ENCODE results near the gene PRR9.

Gene PRR9

DNA sequence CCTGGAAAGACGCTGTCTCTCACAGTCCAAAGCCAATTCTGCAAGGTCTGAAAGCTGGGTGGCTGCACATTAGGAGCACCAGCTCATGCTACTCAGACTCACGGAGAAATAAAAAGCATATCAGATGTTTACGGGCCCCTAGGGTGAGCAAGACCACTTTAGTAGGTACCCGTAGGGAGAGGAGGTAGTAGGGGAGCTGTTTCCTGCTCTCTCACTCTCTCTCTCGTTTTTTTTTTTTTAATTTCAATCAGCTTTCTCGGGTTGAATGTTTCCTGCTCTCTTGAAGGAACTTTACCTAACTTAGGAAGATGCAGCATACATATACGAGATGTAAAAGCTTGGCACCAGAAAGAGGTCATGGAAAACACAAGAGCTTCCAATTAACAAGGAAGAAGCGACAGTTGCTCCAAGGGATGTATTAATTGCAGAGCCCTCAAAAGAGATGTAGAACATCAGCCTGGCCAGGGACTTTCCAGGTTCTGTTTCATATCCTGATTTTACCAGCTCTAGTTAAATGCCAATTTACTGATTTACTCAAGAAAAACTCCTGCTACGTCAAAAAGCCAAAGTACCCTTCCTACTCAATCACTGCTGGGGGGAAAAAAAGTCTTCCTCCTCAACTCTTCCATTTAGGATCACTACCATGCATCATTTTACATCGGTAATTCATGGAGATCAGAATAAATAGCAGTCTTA, 45.2 kb downstream of the PRR9 start:
- DNase-seq (ENCODE audit: low read depth in 2 of 3, low spot score in 2 of 3), result no peak

DNA sequence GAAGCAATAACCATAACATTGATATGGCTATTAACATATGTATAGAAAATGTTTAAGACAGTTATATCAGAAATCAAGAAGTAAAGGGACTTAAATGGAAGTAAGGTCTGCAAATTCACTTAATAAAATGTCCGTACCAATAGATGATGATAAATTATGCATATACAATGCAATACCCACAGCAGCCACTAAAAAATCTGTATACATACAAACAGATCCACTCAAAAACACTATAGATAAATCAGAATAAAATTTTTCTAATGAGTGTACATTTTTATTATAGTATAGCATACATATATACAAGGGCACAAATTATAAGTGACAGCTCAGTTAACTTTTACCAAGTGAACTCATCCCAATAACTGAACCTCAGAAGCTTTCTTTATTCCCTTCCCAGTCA, 48.1 kb downstream of the PRR9 start:
- DNase-seq (ENCODE audit: low read depth in 2 of 3, low spot score in 2 of 3), result no peak
